SK-N-SH treated with all-trans-retinoic acid at 6 μM for 48 hours (cell line): Measurements from ENCODE around the gene PUM2.

Source experiments
- ATAC-seq: fragments of 200-7000 bp; cut with Tn5 transposase; 3 replicates; pipeline ENCODE4 v1.9.1; 2020; ENCODE audit warnings: mild to moderate bottlenecking, moderate library complexity
- ARNTL ChIP-seq: fragments of 450-650 bp; formaldehyde crosslinking; IDR thresholded peaks from 2 replicates; pipeline ENCODE4 v1.5.0; 2020; ENCODE audit warnings: low read depth, mild to moderate bottlenecking, moderate library complexity, borderline replicate concordance
- BACH2 ChIP-seq: fragments of 250-450 bp; sonication (Bioruptor Pico); IDR thresholded peaks from 2 replicates; pipeline ENCODE4 v1.9.0; 2021; ENCODE audit warnings: mild to moderate bottlenecking, borderline replicate concordance
- CSDC2 ChIP-seq: fragments of 250-450 bp; sonication (Bioruptor Pico); IDR thresholded peaks from 2 replicates; pipeline ENCODE4 v1.5.0; 2020; ENCODE audit warnings: mild to moderate bottlenecking, moderate library complexity
- GLIS3 ChIP-seq: fragments of 250-450 bp; sonication (Bioruptor Pico); IDR thresholded peaks from 2 replicates; pipeline ENCODE4 v1.5.0; 2020; ENCODE audit warnings: mild to moderate bottlenecking, moderate library complexity
- ISL1 ChIP-seq: fragments of 250-450 bp; sonication (Bioruptor Pico); IDR thresholded peaks from 2 replicates; pipeline ENCODE4 v2.1.2; 2022; ENCODE audit warnings: mild to moderate bottlenecking, moderate library complexity
- OSR1 ChIP-seq: fragments of 250-450 bp; sonication (Bioruptor Pico); IDR thresholded peaks from 2 replicates; pipeline ENCODE4 v1.8.0; 2022; ENCODE audit warnings: moderate library complexity, mild to moderate bottlenecking, inconsistent platforms
- PPARA ChIP-seq: fragments of 250-450 bp; sonication (Bioruptor Pico); IDR thresholded peaks from 2 replicates; pipeline ENCODE4 v1.5.0; 2020; ENCODE audit warnings: mild to moderate bottlenecking, borderline replicate concordance
- RARB ChIP-seq: fragments of 250-450 bp; sonication (Bioruptor Pico); IDR thresholded peaks from 2 replicates; pipeline ENCODE4 v1.8.0; 2021; ENCODE audit warnings: mild to moderate bottlenecking, moderate library complexity
- SNAI2 ChIP-seq: fragments of 250-450 bp; sonication (Bioruptor Pico); IDR thresholded peaks from 2 replicates; pipeline ENCODE4 v1.5.0; 2020; ENCODE audit warnings: mild to moderate bottlenecking, moderate library complexity
- TCF4 ChIP-seq: fragments of 250-450 bp; sonication (Bioruptor Pico); IDR thresholded peaks from 2 replicates; pipeline ENCODE4 v1.8.0; 2021; ENCODE audit warnings: mild to moderate bottlenecking, moderate library complexity, borderline replicate concordance
- TOX ChIP-seq: fragments of 250-450 bp; sonication (Bioruptor Pico); IDR thresholded peaks from 2 replicates; pipeline ENCODE4 v1.8.0; 2021; ENCODE audit warnings: mild to moderate bottlenecking, moderate library complexity, borderline replicate concordance
- ZC3H10 ChIP-seq: fragments of 250-450 bp; sonication (Bioruptor Pico); IDR thresholded peaks from 2 replicates; pipeline ENCODE4 v1.5.1; 2021; ENCODE audit warnings: mild to moderate bottlenecking, moderate library complexity
- ZFP30 ChIP-seq: fragments of 450-650 bp; formaldehyde crosslinking; IDR thresholded peaks from 2 replicates; pipeline ENCODE4 v1.5.0; 2022; ENCODE audit warnings: mild to moderate bottlenecking, moderate library complexity
- ZNF565 ChIP-seq: fragments of 450-650 bp; formaldehyde crosslinking; conservative IDR thresholded peaks from 2 replicates; pipeline ENCODE4 v1.5.0; 2020; ENCODE audit warnings: low read depth, mild to moderate bottlenecking, moderate library complexity
- ZNF70 ChIP-seq: fragments of 450-650 bp; formaldehyde crosslinking; IDR thresholded peaks from 2 replicates; pipeline ENCODE4 v1.5.0; 2020; ENCODE audit warnings: mild to moderate bottlenecking, moderate library complexity
- ZNF8 ChIP-seq: fragments of 450-650 bp; formaldehyde crosslinking; IDR thresholded peaks from 2 replicates; pipeline ENCODE4 v1.5.0; 2020; ENCODE audit warnings: mild to moderate bottlenecking, moderate library complexity
- TF ChIP-seq, protein P1 (sequence below): fragments of 250-450 bp; sonication (Bioruptor Pico); IDR thresholded peaks from 2 replicates; pipeline ENCODE4 v1.8.0; 2021; ENCODE audit warnings: low read depth, mild to moderate bottlenecking, moderate library complexity, borderline replicate concordance
- TF ChIP-seq, protein P2 (sequence below): fragments of 250-450 bp; sonication (Bioruptor Pico); IDR thresholded peaks from 2 replicates; pipeline ENCODE4 v1.5.0; 2020; ENCODE audit warnings: mild to moderate bottlenecking, moderate library complexity
- TF ChIP-seq, protein P3 (sequence below): fragments of 250-450 bp; sonication (Bioruptor Pico); IDR thresholded peaks from 2 replicates; pipeline ENCODE4 v1.8.0; 2020; ENCODE audit warnings: mild to moderate bottlenecking, moderate library complexity, borderline replicate concordance
- TF ChIP-seq, protein P4 (sequence below): fragments of 250-450 bp; sonication (Bioruptor Pico); IDR thresholded peaks from 2 replicates; pipeline ENCODE4 v1.5.1; 2021; ENCODE audit warnings: mild to moderate bottlenecking, moderate library complexity

The PUM2 gene

DNA sequence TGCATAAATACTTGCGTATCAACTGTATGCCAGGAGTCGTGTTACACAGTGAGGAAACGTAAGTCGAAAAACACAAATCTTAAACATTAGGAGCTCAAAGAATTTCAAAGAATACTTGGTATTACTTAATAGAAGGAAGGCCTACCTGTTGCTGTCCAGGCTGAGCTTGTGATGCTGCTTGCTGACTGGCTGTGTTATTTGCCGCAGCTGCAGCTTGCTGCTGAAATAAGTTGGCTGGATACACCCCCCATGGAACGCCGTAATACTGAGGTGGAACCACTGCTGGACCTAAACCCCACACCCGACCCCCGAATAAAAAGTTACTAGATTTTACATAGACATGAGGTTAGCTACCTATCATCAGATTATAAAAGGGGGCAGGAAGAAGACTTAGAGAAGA is 56.4 kb downstream of the PUM2 start:
- TF ChIP-seq ZFP30 (CRISPR knock-in tag): no peak
- TF ChIP-seq RARB (CRISPR knock-in tag): no peak
- no peak for TF ChIP-seq ZNF565 (CRISPR knock-in tag)
- TF ChIP-seq OSR1 (CRISPR knock-in tag): no peak
- TF ChIP-seq ZNF70 (CRISPR knock-in tag): no peak
- TF ChIP-seq, protein P1, sequence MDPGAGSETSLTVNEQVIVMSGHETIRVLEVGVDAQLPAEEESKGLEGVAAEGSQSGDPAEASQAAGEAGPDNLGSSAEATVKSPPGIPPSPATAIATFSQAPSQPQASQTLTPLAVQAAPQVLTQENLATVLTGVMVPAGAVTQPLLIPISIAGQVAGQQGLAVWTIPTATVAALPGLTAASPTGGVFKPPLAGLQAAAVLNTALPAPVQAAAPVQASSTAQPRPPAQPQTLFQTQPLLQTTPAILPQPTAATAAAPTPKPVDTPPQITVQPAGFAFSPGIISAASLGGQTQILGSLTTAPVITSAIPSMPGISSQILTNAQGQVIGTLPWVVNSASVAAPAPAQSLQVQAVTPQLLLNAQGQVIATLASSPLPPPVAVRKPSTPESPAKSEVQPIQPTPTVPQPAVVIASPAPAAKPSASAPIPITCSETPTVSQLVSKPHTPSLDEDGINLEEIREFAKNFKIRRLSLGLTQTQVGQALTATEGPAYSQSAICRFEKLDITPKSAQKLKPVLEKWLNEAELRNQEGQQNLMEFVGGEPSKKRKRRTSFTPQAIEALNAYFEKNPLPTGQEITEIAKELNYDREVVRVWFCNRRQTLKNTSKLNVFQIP: no peak
- ATAC-seq: no peak

DNA sequence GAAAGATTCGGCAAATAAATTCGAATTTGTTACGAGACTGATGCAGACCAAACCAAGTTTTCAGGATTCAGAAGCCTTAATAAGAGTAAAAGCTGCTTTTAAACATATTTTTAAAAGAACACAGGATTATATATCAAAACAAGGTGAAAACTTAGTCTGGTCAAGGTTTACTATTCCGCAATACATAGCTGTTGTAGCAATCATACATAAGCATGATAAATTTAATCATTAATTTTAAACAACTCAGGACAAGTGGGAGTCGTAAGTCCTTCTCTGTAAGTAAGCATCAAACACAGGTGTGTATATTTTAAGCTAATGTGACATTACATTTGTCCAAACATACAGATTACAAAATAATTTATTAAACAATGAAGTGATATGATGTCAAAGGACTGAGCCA is 57.7 kb downstream of the PUM2 start:
- ATAC-seq: no peak
- TF ChIP-seq ISL1 (CRISPR knock-in tag) (no peak), ARNTL (no peak), PPARA (CRISPR knock-in tag) (no peak), CSDC2 (no peak), RARB (CRISPR knock-in tag) (no peak), TOX (no peak), SNAI2 (CRISPR knock-in tag) (no peak), ZNF565 (CRISPR knock-in tag) (no peak), ZNF70 (CRISPR knock-in tag) (no peak), ZFP30 (CRISPR knock-in tag) (no peak)
- TF ChIP-seq, protein P2, sequence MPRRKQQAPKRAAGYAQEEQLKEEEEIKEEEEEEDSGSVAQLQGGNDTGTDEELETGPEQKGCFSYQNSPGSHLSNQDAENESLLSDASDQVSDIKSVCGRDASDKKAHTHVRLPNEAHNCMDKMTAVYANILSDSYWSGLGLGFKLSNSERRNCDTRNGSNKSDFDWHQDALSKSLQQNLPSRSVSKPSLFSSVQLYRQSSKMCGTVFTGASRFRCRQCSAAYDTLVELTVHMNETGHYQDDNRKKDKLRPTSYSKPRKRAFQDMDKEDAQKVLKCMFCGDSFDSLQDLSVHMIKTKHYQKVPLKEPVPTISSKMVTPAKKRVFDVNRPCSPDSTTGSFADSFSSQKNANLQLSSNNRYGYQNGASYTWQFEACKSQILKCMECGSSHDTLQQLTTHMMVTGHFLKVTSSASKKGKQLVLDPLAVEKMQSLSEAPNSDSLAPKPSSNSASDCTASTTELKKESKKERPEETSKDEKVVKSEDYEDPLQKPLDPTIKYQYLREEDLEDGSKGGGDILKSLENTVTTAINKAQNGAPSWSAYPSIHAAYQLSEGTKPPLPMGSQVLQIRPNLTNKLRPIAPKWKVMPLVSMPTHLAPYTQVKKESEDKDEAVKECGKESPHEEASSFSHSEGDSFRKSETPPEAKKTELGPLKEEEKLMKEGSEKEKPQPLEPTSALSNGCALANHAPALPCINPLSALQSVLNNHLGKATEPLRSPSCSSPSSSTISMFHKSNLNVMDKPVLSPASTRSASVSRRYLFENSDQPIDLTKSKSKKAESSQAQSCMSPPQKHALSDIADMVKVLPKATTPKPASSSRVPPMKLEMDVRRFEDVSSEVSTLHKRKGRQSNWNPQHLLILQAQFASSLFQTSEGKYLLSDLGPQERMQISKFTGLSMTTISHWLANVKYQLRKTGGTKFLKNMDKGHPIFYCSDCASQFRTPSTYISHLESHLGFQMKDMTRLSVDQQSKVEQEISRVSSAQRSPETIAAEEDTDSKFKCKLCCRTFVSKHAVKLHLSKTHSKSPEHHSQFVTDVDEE: no peak
- TF ChIP-seq, protein P3, sequence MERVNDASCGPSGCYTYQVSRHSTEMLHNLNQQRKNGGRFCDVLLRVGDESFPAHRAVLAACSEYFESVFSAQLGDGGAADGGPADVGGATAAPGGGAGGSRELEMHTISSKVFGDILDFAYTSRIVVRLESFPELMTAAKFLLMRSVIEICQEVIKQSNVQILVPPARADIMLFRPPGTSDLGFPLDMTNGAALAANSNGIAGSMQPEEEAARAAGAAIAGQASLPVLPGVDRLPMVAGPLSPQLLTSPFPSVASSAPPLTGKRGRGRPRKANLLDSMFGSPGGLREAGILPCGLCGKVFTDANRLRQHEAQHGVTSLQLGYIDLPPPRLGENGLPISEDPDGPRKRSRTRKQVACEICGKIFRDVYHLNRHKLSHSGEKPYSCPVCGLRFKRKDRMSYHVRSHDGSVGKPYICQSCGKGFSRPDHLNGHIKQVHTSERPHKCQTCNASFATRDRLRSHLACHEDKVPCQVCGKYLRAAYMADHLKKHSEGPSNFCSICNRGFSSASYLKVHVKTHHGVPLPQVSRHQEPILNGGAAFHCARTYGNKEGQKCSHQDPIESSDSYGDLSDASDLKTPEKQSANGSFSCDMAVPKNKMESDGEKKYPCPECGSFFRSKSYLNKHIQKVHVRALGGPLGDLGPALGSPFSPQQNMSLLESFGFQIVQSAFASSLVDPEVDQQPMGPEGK (CRISPR knock-in tag): no peak
- TF ChIP-seq, protein P1: no peak

DNA sequence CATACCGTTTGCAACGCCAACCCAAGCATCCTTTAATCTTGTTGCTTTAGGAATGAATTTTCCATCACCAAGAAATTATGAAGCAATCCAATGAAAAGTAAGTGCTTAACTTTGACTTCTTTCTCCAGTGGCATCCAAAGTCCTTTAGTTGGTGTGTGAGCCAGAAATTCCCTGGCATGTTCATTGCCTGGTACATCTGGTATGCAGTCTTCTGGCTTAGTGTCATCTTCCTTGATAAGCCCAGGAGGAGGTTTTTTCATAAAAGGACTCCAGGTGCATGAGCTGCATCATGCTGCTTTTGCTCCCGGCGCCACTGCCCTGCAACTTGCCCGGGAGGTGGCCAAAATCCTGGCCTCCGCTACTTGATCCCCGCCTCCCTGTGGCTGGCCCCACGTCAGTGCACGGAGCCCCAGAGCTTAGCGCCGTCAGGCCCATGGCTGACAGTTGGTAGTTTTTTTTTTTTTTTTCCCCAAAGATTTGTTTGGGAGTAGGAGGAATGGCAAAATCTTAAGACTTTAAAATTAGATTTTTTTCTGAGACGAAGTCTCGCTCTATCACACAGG is 58.7 kb downstream of the PUM2 start:
- ATAC-seq: peak; percentile 34; the same call in 2 of the 3 replicates
- TF ChIP-seq ARNTL: no peak
- no peak for TF ChIP-seq TCF4 (CRISPR knock-in tag)
- TF ChIP-seq, protein P3 (CRISPR knock-in tag): no peak
- no peak for TF ChIP-seq PPARA (CRISPR knock-in tag)
- no peak for TF ChIP-seq ZNF70 (CRISPR knock-in tag)
- no peak for TF ChIP-seq GLIS3 (CRISPR knock-in tag)
- TF ChIP-seq RARB (CRISPR knock-in tag): no peak
- TF ChIP-seq ZNF8 (CRISPR knock-in tag): no peak
- TF ChIP-seq BACH2: no peak
- TF ChIP-seq ZNF565 (CRISPR knock-in tag): no peak
- TF ChIP-seq, protein P4, sequence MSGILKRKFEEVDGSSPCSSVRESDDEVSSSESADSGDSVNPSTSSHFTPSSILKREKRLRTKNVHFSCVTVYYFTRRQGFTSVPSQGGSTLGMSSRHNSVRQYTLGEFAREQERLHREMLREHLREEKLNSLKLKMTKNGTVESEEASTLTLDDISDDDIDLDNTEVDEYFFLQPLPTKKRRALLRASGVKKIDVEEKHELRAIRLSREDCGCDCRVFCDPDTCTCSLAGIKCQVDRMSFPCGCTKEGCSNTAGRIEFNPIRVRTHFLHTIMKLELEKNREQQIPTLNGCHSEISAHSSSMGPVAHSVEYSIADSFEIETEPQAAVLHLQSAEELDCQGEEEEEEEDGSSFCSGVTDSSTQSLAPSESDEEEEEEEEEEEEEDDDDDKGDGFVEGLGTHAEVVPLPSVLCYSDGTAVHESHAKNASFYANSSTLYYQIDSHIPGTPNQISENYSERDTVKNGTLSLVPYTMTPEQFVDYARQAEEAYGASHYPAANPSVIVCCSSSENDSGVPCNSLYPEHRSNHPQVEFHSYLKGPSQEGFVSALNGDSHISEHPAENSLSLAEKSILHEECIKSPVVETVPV (CRISPR knock-in tag): no peak
- no peak for TF ChIP-seq ZC3H10 (CRISPR knock-in tag)
- TF ChIP-seq, protein P1: no peak
- TF ChIP-seq TOX: no peak
- TF ChIP-seq, protein P2: no peak
- no peak for TF ChIP-seq CSDC2
